HG02884 (cell line): ENCODE measurements around the gene SMIM7.

ENCODE experiments used
- ATAC-seq: cut with Tn5 transposase; IDR thresholded peaks from one replicate; pipeline ENCODE4 v1.9.1; 2021; ENCODE audit warnings: mild to moderate bottlenecking, moderate library complexity; ENCODE audit not compliant: unreplicated experiment

SMIM7 gene

DNA sequence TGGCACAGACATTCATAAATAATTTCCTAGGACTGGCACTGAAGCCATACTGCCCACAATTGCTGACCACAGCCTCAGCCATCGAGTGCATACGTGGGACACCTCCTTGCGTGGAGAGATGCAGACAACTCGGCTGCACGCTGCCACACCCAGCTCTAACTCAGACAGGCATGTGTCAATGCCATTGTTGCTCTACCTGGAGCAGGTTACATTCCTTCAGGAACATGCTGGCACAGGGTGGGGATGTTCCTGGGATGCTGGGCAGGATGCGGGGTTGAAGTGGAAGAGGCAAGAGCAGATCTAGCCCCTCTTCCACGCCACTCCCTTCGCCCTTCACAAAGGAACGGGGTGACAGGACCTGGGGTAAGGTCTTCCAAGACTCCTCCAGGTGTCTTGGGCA is 63.5 kb downstream of the SMIM7 start:
- ATAC-seq, result no peak
